Inflammatory macrophage (primary cell): ENCODE results near the gene SYNGR1.

ENCODE experiments used
- DNase-seq, 2 donors: peaks; one replicate each; pipeline ENCODE4 v3.0.0-alpha.2; 2020 to 2022

SYNGR1 gene

GRCh38 chr22:39431216-39431801, 81.5 kb downstream of the SYNGR1 start:
- DNase-seq = no peak

- DNase-seq = peak; percentile 17 to 55
Observed at GRCh38 chr22:39431821-39432251, 82.0 kb downstream of the SYNGR1 start.

DNA sequence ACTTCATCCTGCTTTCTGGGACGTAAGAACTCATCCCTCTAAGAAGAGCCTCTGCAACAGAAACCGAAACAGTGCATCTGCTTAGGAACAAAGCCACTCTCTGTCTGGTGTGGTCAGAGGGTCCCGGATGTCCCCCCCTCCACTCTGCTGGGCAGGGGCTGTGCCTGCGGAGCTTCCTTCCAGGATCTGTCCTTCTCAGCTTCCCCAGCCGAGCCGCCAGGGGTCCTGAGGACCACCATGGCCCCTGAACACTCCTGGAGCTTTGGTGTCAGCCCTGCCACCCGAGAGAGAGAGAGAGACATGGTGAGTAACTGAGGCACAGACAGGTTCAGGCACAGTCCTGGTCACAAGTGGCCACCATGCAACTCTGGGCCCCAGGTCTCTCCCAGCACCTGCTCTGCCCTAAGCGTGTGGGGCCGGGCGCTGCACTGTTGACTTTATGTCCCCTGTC, 82.6 kb downstream of the SYNGR1 start:
- no peak for DNase-seq

GRCh38 chr22:39433476-39434242, 83.9 kb downstream of the SYNGR1 start:
- no peak for DNase-seq

DNA sequence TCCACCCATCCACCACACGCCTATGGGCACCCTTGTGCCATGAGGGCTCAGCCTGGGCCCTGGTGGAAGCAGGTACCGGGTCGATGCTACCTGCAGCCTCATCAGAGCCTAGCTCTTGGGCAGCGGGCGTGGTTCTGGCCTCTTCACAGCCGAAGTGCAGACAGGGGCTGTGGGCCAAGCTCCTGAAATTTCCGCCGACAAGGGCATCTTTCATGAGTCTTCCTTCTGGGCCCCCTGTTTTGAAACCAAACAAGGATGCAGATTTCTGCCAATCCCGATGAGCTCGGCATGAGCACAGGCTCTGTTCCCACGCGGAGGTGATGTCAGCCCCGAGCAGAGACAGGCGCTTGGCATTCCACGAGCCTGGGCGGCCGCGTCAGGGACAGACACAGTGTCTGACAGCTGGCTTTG, 84.5 kb downstream of the SYNGR1 start:
- DNase-seq = no peak

DNA sequence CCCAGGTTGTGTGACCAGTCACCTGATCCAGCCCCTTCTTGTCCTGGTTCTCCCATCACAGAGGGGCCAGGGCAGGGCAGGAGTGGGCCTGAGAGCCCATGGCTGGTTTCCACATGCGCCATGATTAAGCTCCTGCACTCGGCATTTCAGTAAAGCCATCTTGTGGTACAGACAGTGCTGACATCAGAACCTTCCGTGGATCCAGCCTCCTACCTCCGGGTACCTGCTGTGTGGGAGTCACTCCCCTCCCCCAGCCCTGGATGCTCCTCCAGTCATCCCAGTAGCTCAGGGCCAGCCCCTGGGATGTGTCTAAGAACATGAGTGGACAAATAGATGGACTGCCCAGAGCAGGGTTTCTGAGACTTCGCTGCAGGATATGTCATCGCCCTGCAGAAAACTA, 84.9 kb downstream of the SYNGR1 start:
- no peak for DNase-seq
